VCaP (cell line): ENCODE data around the gene TNS1.
"Not testable (repeated sequence)": the region's sequence is repeated elsewhere in the genome, so short reads cannot be mapped to it uniquely, and the experiment has no call there.

Source experiments
- H3K27ac ChIP-seq: fragments of 450-650 bp; 2 replicates; pipeline ENCODE4 v1.5.1; 2017
- CTCF ChIP-seq: fragments of 450-650 bp; conservative IDR thresholded peaks from 2 replicates; pipeline ENCODE4 v1.5.1; 2017; ENCODE audit warnings: mild to moderate bottlenecking, moderate library complexity

The TNS1 gene

GRCh38 chr2:217809736-217810135, 193.1 kb downstream of the TNS1 start:
- TF ChIP-seq CTCF: no peak
- no peak overlapping the region for H3K27ac ChIP-seq

GRCh38 chr2:217808967-217809366, 193.8 kb downstream of the TNS1 start:
- not testable (repeated sequence) for H3K27ac ChIP-seq

GRCh38 chr2:217808326-217808725, 194.5 kb downstream of the TNS1 start:
- H3K27ac ChIP-seq: no peak overlapping the region
- TF ChIP-seq CTCF: no peak

- no peak for TF ChIP-seq CTCF
- no peak overlapping the region for H3K27ac ChIP-seq
Observed at GRCh38 chr2:217807753-217808152, 195.0 kb downstream of the TNS1 start.

- no peak for TF ChIP-seq CTCF
- no peak overlapping the region for H3K27ac ChIP-seq
Observed at GRCh38 chr2:217807025-217807424, 195.8 kb downstream of the TNS1 start.

- H3K27ac ChIP-seq: no peak overlapping the region
- no peak for TF ChIP-seq CTCF
Observed at GRCh38 chr2:217806482-217806765, 196.4 kb downstream of the TNS1 start.

- H3K27ac ChIP-seq: no peak overlapping the region
- TF ChIP-seq CTCF: no peak
Observed at GRCh38 chr2:217805668-217806481, 196.9 kb downstream of the TNS1 start.

GRCh38 chr2:217804791-217805667, 197.8 kb downstream of the TNS1 start:
- H3K27ac ChIP-seq: no peak overlapping the region
- no peak for TF ChIP-seq CTCF
